DND-41 (cell line): Measurements from ENCODE around the gene GRM5.
A peak's percentile ranks its signal among the peaks of the same experiment; 100 is the strongest.

ENCODE experiments used
- ATAC-seq: fragments of 200-7000 bp; cut with Tn5 transposase; 3 replicates; pipeline ENCODE4 v1.9.1; 2021; ENCODE audit warnings: low read depth; ENCODE audit not compliant: insufficient read depth
- DNase-seq: peaks from one replicate; pipeline ENCODE4 v3.0.0-alpha.2; 2020
- H2AFZ ChIP-seq: 2 replicates; pipeline ENCODE4 v1.6.0; 2012; ENCODE audit warnings: low read depth, low read length
- H3K27ac ChIP-seq: 2 replicates; pipeline ENCODE4 v1.5.1; 2012; ENCODE audit warnings: low read length, inconsistent platforms
- H3K27me3 ChIP-seq: fragments of 200-600 bp; sonication (generic); 2 replicates; pipeline ENCODE4 v1.6.0; 2012; ENCODE audit warnings: low read length, mild to moderate bottlenecking, inconsistent platforms; ENCODE audit not compliant: insufficient read depth, poor library complexity
- H3K36me3 ChIP-seq: 2 replicates; pipeline ENCODE4 v1.5.1; 2012; ENCODE audit warnings: low read length, inconsistent platforms; ENCODE audit not compliant: insufficient read depth
- H3K4me1 ChIP-seq: 2 replicates; pipeline ENCODE4 v1.5.1; 2012; ENCODE audit warnings: mild to moderate bottlenecking, low read length; ENCODE audit not compliant: insufficient read depth
- H3K4me2 ChIP-seq: 2 replicates; pipeline ENCODE4 v1.6.0; 2012; ENCODE audit warnings: mild to moderate bottlenecking, moderate library complexity, low read length, inconsistent platforms; ENCODE audit not compliant: insufficient read depth
- H3K4me3 ChIP-seq, 2 experiments: fragments of 200-600 bp in 1 of 2; shearing (Covaris generic) in 1 of 2; 2 replicates each; pipeline ENCODE4 v1.5.1; 2012 to 2016; ENCODE audit warnings: inconsistent platforms in 2 of 2, low read length in 2 of 2, mild to moderate bottlenecking in 2 of 2, low read depth in 1 of 2, moderate library complexity in 1 of 2
- H3K79me2 ChIP-seq: 2 replicates; pipeline ENCODE4 v1.6.0; 2012; ENCODE audit warnings: low read length, inconsistent platforms; ENCODE audit not compliant: insufficient read depth
- H3K9ac ChIP-seq: 2 replicates; pipeline ENCODE4 v1.6.0; 2012; ENCODE audit warnings: low read depth, mild to moderate bottlenecking, inconsistent platforms, low read length, moderate library complexity
- H3K9me3 ChIP-seq: 2 replicates; pipeline ENCODE4 v1.5.1; 2012; ENCODE audit warnings: low read length, moderate library complexity, mild to moderate bottlenecking, inconsistent platforms; ENCODE audit not compliant: insufficient read depth, severe bottlenecking
- H4K20me1 ChIP-seq: 2 replicates; pipeline ENCODE4 v1.6.0; 2012; ENCODE audit warnings: low read length; ENCODE audit not compliant: insufficient read depth
- EZH2 ChIP-seq: IDR thresholded peaks from 3 replicates; pipeline ENCODE4 v1.6.1; 2012; ENCODE audit warnings: borderline replicate concordance, low read depth, mild to moderate bottlenecking, moderate library complexity, low read length, inconsistent platforms; ENCODE audit not compliant: severe bottlenecking
- TF ChIP-seq, protein P1 (sequence below): IDR thresholded peaks from 2 replicates; pipeline ENCODE4 v1.5.1; 2012; ENCODE audit warnings: borderline replicate concordance, low read length, moderate library complexity, mild to moderate bottlenecking; ENCODE audit not compliant: poor library complexity, severe bottlenecking; ENCODE audit errors: extremely low read depth

GRM5 gene

DNA sequence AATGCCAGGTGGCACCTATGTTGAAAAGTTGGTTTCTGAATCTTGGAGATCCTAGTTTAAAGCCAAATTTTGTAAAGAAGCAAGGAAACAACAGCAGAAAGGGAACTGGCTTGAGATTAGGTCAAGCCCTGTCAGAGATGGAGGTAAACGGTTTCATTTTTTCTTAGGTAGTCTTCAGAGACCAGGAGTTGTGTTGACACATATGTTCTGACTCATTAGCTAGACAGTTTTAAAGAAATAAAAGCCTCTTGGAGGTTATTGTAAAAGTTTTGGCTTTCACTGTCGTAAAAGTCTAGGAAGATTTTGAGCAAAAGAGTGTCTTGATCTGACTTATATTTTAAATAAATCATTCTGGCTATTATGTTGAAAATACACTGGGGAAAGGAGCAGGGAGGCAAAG lies 576.8 kb downstream of the GRM5 start:
- H2AFZ ChIP-seq = no peak overlapping the region
- TF ChIP-seq, protein P1, sequence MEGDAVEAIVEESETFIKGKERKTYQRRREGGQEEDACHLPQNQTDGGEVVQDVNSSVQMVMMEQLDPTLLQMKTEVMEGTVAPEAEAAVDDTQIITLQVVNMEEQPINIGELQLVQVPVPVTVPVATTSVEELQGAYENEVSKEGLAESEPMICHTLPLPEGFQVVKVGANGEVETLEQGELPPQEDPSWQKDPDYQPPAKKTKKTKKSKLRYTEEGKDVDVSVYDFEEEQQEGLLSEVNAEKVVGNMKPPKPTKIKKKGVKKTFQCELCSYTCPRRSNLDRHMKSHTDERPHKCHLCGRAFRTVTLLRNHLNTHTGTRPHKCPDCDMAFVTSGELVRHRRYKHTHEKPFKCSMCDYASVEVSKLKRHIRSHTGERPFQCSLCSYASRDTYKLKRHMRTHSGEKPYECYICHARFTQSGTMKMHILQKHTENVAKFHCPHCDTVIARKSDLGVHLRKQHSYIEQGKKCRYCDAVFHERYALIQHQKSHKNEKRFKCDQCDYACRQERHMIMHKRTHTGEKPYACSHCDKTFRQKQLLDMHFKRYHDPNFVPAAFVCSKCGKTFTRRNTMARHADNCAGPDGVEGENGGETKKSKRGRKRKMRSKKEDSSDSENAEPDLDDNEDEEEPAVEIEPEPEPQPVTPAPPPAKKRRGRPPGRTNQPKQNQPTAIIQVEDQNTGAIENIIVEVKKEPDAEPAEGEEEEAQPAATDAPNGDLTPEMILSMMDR = no peak
- TF ChIP-seq EZH2 = no peak
- no peaks in the 10 kb centered on the region for H3K79me2 ChIP-seq
- H3K36me3 ChIP-seq = no peaks in the 10 kb centered on the region
- DNase-seq = no peak
- H4K20me1 ChIP-seq = no peaks in the 10 kb centered on the region
- H3K4me1 ChIP-seq = no peaks in the 10 kb centered on the region
- H3K4me2 ChIP-seq = no peak overlapping the region
- no peak for ATAC-seq
- H3K4me3 ChIP-seq = no peak overlapping the region
- H3K27ac ChIP-seq = no peak overlapping the region
- no peak overlapping the region for H3K9ac ChIP-seq
- H3K9me3 ChIP-seq = no peaks in the 10 kb centered on the region
- H3K27me3 ChIP-seq = no peaks in the 10 kb centered on the region

DNA sequence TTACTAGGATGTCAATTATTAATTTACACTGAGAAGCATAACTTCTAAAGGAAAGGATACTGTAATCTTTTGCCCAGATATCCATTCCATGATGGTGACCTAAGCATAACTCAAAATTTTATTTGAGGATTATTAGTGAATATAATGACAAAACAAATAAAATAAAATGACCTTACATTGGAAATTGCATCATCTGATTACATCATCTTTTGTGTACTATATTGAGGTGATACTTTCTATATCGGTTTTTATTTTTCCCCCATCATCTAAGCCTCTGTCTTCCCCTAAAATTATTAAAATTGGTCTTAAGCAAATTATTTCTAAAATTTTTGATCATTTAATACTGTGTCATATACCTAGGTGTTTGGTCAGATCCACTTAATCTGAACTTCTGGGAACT lies 578.1 kb downstream of the GRM5 start:
- Histone ChIP-seq H3K4me1 (no peaks in the 10 kb centered on the region), H3K27ac (no peak overlapping the region), H4K20me1 (no peaks in the 10 kb centered on the region), H2AFZ (no peak overlapping the region), H3K4me2 (no peak overlapping the region), H3K9ac (no peak overlapping the region), H3K36me3 (no peaks in the 10 kb centered on the region), H3K9me3 (no peaks in the 10 kb centered on the region), H3K79me2 (no peaks in the 10 kb centered on the region), H3K4me3 (no peak overlapping the region), H3K27me3 (no peaks in the 10 kb centered on the region)
- no peak for DNase-seq
- TF ChIP-seq, protein P1 = no peak
- TF ChIP-seq EZH2 = no peak
- no peak for ATAC-seq

DNA sequence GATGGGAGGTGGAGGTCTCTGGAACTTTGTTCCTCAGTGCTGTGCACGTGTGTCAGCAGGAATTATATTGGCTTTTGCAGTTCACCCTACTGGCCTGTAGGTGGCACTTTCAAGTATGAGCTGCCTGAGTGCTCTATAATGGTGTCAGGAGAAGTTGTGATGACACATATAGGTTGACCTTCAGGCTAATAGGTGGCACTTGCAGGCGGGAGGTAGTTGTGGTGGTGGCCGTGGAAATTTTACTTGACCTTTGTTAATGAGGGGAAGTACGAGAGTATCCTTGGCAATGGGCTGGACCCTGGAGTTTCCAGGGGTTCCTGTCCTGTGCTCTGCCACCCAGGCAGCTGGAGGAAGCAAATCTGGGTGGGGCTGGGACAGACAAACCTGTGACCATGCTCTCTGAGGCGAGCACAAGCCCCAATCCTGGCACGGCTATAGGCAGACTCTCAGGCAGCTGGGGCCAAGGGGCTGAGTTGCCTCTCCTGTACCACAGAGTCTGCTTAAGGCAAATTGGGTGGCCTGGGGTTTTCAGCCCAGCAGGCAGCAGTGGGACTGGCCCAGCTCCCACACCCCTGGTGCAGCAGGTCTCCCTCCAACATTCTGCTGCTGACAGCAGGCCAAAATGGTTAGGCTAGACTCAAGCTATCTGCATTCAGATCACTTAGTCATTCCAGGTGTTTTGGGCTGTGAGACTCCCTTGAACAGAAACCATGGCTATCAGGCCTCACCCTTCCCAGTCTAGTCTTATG lies 580.7 kb downstream of the GRM5 start:
- Histone ChIP-seq H4K20me1 (no peaks in the 10 kb centered on the region), H3K4me1 (no peaks in the 10 kb centered on the region), H3K27me3 (no peaks in the 10 kb centered on the region), H3K9ac (no peak overlapping the region), H3K27ac (no peak overlapping the region), H3K9me3 (no peaks in the 10 kb centered on the region), H2AFZ (peak overlapping the region; percentile 33; the same call in 1 of the 2 replicates), H3K36me3 (no peaks in the 10 kb centered on the region), H3K4me3 (no peak overlapping the region), H3K4me2 (no peak overlapping the region), H3K79me2 (no peaks in the 10 kb centered on the region)
- DNase-seq (peak; percentile 53), ATAC-seq (peak; percentile 86)
- TF ChIP-seq EZH2 = no peak
- TF ChIP-seq, protein P1 = peak; percentile 84
